Ammon's horn (tissue), 1 donor: ENCODE data around the gene FILIP1L.
"Not testable (repeated sequence)": the region's sequence is repeated elsewhere in the genome, so short reads cannot be mapped to it uniquely, and the experiment has no call there.

Experiments used
- DNase-seq: peaks from one replicate; pipeline ENCODE4 v3.0.0-alpha.2; 2016; ENCODE audit warnings: low spot score

Gene FILIP1L

DNA sequence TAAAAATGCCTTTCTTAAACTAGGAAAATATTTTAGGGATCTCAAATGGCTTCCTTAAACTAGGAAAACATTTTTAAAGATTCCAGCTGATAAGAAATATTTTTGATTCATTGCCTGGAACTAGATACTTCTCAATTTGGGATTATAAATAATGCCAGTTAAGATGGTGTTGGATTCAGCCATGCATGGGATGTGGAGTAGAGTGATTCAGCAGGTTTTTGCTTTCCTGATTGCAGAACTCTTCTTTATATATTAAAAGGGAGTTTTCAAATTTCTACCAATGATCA, 15.6 kb downstream of the FILIP1L start:
- no peak for DNase-seq

GRCh38 chr3:100097919-100098783, 16.1 kb downstream of the FILIP1L start:
- DNase-seq = no peak

DNA sequence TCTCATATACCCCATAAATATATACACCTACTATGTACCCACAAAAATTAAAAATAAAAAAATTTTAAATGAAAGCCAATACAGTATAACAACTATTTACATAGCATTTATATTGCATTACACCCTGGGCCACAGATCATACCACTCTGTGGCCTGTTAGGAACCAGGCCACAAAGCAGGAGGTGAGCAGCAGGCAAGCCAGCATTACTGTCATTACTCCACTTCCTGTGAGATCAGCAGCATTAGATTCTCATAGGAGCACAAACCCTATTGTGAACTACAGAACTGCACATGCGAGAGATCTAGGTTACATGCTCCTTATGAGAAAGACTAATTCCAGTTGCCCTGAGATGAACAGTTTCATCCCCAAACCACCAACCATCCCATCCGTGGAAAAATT, 17.4 kb downstream of the FILIP1L start:
- DNase-seq = no peak

GRCh38 chr3:100096286-100096685, 18.0 kb downstream of the FILIP1L start:
- DNase-seq = not testable (repeated sequence)

- DNase-seq = no peak
These were observed 20.5 kb downstream of the FILIP1L start for GRCh38 chr3:100093831-100094230.

DNA sequence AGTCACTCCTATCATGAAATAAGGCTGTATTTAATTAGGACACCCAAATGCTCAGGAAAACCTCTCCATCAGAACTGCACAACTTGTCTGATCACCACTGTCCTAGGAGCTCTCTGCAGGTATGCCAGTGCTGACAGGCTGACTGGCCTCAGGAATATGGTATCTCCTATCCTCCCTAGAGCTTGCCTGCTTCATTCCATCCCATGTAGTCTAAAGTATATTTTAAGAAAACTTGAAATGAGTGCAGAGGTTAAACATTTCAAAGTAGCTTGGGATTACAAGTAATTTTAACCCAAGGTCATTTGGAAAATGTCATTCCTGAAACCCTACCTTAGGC, 23.7 kb downstream of the FILIP1L start:
- DNase-seq = no peak

DNA sequence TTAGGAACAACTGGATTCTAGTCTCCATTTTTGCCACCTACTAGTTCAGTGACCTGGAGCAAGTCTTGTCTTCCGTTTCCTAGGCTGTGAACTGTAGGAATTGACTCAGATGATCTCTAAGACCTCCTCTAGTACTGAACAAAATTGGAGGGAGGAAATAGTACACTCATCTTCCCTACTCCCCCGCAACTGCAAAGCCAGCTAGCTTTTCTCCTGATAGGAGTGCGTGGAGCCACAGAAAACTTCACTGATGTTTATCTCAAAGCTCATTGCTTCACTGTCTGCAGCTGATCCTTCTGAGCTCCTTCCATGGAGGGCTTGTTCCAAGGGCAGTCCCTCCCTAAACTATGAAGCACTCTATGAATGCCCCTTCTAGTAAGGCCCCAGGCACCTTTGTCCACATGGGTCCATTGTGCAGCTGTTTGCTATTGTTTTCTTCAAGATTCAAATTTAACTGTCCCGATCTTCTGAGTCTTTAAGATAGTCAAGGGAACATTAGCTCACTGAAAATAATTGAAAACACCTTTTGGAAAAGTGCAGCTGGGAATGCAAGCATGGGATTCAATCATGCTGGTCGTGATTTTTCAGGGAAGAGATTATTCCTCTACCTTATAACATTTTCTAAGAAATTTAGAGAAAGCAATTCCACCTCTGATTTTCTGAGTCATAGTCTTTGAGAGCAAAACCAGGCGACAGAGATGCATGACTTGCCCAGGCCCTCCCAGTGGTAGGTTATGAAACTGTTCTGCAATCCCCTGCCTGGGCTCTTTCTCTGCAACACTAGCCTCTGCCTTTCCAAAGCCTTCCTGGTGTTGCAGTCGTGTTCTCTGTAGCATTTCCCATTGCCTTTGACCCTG, 24.3 kb downstream of the FILIP1L start:
- no peak for DNase-seq

DNA sequence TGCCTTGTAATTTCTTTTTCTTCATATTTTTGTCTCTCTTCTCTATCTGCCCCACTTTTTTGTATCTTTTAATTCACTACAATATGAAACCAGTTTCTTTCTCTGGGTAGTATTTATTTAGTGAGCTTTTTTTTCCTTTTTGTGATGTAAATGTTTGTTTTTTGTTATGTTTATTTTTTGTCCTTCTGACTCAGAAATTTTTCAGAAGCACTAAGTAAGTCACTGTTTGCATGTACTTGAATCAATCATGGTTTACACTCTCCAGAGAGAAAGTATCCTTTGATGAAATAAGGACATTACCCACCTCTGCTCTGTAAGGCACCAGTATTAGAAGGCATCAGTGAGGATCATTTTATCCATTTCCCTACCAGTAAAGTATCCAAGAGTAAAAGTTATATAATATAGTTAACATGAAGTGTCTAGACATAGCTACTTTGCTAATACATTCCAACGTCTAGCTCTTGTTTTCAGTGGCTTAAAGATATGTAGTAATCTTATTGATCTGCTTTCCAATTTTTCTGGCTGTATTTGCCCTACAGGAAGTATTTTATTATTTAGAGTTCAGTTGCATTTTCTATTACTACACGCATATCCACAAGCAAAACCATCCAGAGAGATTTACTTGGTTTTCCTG, 25.4 kb downstream of the FILIP1L start:
- no peak for DNase-seq

DNA sequence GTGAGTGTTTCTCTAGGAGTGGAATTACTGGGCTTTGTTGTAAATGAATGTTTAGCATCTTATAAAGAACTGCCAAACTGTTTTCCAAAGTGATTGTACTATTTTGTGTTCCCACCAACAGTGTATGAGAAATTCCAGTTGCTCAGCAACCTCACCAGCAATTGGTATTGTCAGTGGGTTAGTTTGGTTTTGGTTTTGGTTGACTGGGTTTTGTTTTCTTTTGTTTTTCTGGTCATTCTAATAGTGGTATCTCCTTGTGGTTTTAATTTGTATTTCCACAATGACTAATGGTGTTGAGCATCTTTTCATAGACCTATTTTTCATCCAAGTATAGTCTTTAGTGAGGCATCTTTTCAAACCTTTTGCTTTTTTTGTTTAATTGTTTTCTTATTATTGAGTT, 27.1 kb downstream of the FILIP1L start:
- no peak for DNase-seq

DNA sequence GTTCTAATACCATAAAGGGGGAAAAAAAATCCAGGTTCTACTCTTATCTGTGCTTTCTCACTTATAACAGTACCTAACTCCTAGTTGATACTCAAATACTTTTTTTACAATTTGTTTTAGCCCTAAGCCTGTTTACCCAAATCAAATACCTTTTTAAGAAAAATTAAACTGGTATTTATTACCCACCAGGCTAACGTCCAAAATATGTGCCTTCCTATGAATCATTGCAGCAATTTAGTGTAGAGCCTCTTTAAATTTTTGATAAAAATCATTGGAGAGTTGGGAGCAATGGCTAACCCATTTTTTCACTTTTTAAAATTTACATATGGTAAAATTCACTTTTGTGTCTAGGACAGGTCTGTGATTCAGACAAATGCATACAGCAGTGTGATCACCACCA, 27.9 kb downstream of the FILIP1L start:
- DNase-seq = no peak

- no peak for DNase-seq
These were observed 30.0 kb downstream of the FILIP1L start for GRCh38 chr3:100084100-100084806.

- DNase-seq = no peak
These were observed 31.1 kb downstream of the FILIP1L start for GRCh38 chr3:100083209-100083608.

DNA sequence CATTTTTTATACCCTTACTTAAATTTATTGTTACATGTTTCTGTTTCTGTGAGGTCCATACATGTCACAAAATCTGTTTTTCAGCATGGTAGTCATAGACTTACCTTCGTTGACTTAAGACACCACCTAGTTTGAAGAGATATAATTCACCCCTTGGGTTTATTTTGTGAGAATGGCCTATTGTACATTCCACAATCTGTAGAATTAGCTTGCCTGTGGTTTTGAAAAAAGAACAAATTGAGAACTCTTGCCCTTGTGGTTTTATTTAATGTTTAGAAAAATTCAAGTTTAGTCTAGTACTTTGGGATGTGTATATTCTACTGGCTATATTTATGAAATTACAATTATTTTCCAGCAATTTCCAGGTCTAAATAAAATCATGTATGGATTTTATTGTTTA, 31.6 kb downstream of the FILIP1L start:
- no peak for DNase-seq

GRCh38 chr3:100081986-100082692, 32.2 kb downstream of the FILIP1L start:
- no peak for DNase-seq

GRCh38 chr3:100081311-100081710, 33.0 kb downstream of the FILIP1L start:
- DNase-seq = no peak

- no peak for DNase-seq
These were observed 33.7 kb downstream of the FILIP1L start for GRCh38 chr3:100080573-100080972.

GRCh38 chr3:100079328-100079727, 35.0 kb downstream of the FILIP1L start:
- DNase-seq = no peak

DNA sequence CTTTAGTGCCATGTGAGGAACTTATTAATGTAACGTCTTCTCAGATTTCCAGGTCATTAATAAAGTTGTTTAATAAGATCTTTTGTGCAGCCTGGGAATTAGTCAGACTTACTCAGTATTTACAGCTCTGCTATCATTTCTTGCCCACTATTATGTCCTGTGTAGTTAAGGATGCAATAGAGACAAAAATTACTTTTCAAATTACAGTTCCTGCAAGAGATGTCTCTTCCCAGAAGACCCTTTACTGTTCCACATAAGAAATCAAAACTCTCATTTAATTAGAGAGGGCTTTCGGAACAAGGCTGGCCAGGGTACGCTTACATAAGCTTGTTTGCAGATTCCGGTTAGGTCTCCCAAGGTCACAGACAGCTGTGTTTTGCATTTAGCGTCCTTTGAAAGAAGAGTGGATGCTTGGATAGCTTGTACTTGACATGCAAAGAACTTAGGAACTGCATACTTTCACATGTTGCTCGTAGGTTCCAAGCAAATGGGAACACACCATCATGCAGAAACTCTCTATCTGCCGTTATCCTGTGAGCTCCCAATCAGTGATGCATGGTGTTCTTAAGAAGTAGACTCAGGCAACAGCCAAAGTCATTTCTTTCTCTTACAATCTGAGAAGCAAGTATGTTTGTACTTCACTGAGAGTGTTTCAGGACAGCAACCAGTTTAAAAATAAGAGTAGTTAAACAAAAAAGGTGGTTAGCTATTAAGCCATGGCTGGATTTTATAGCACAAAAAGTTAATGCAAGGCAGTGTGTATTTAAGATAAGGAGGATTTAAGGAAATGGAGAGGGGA, 37.4 kb downstream of the FILIP1L start:
- DNase-seq = no peak

DNA sequence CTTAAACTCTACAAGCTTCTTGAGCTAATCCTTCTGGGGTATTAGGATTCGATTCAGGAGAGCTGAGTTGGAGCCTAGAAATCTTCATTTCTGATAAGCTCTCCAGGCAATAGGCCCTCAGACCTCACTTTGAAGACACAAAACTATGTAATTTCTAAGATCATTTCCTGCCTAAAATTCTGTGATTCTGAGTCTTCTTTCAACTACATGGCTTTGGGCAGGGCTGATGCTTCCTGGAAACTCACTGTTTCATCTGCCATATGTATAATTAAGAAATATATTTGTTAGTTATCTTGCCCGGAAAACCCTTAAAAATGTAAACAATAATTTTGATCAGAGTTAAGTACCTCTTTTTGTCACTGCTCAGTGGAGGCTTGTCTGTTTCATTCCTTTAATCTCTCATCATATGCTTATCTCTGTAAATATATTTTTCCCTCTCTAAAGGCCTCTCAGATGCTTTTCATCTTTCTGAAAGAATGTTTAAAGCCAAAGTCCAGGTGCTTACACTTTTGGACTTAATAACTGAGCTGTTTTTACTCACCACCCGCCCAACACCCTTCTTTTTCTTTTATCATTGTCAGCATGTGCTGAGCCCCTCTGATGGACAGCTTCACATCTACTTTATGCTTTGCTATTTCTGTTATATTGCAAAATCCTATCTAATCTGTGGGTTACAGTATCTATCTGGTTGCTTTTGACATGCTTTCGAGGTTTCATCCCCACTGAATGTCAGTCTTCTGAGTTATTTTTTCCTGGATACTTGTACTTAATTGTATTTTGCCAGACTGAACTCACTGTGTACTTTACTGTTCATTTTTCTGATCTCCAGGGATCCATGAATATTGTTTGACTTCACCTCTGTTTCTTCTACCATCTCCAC, 38.2 kb downstream of the FILIP1L start:
- no peak for DNase-seq

DNA sequence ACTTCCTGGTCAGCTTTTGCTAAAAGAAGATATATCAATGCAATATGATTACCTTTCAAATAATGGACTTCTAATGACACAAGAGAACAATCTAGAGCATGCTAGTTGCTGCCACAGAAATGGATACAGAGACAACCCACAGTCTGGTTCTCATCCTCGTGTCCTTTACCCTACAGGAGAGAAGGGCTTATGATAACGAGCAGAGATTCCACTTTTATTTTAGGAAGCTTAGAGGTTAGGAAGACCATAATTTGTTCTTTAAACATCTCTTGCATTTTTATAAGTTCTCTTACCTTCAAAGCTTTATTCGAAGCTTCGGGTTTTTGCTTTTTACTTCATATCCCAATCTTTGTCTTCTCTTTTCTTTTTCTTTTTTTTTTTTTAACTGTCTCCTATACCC, 39.1 kb downstream of the FILIP1L start:
- DNase-seq = no peak
